Epithelial cell of esophagus (primary cell): ENCODE results near the gene ODF2L.

Experiments
- DNase-seq: peaks from one replicate; pipeline ENCODE4 v3.0.0; 2010; ENCODE audit warnings: low read depth
- H3K4me3 ChIP-seq: 2 replicates; pipeline ENCODE4 v1.5.1; 2011; ENCODE audit warnings: mild to moderate bottlenecking, low read length, control low read depth
- CTCF ChIP-seq: IDR thresholded peaks from 2 replicates; pipeline ENCODE4 v1.5.1; 2011; ENCODE audit warnings: low read depth, mild to moderate bottlenecking, low read length, control low read depth, inconsistent platforms; ENCODE audit not compliant: insufficient read depth; ENCODE audit errors: missing control alignments

Gene ODF2L

DNA sequence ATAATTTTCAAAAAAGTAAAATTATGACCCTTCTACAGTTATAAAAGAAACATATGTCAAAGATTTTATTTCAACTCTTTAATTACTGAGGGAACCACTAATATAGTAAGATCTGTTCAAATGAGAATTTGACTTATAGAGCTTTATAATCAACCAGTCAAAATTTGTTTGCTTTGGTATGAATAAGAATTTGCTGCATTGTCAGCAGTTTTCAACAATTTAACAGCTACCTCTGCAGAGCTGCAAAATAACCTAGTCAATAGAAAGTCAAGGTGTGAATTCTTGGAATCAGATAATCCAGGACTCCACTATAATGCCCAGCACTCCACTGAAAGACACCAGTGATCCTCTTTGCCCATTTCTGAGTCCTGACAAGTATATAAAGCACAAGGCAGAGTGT, 78.2 kb downstream of the ODF2L start:
- no peak for TF ChIP-seq CTCF
- no peak for DNase-seq
- H3K4me3 ChIP-seq, result no peak overlapping the region

GRCh38 chr1:86305731-86306130, 90.4 kb downstream of the ODF2L start:
- no peak for TF ChIP-seq CTCF

DNA sequence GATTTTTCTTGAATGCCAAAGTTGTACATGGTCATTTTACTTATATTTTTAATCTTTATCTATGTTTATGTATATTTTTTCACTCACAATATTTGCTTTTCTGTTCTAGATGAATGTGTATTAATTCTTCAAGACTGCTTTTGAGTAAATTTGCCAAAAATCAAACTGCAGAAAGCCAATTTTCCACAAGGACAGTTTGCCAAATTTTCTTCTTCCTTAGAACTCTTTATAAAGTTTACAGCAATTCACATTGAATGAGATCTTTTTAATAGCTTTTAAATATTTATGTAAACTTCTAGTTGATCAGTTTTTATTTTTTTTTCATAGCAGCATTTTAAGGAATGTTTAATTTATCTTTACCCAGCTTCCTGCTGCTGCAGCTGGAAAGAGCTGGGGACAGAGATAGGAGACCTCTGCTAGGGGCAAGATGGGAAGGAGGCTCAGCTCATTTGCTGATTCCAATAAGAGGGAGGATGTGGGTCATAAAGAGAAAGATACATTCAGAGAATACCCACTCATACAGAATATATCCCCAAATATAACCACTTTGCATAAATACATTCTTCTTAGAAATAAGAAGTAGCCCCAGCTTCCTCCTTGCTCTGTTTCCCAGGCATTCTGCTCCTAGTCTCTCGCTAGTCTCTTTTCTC, 93.0 kb downstream of the ODF2L start:
- H3K4me3 ChIP-seq, result no peak overlapping the region
- no peak for DNase-seq
- TF ChIP-seq CTCF, result no peak

More at GRCh38 chr1:86305731-86306130, 90.4 kb downstream of the ODF2L start:
- no peak overlapping the region for H3K4me3 ChIP-seq
- no peak for DNase-seq
